Measurements from ENCODE around the gene BLVRA. TPM values are rescaled to one million over a fixed set of nuclear protein-coding genes. Genes with fewer than 3 reads are reported as not detected.

Gene BLVRA
- total RNA-seq, 3 donors from 2014 or later, result 56.9 to 80.6 (median 62.9) TPM

DNA sequence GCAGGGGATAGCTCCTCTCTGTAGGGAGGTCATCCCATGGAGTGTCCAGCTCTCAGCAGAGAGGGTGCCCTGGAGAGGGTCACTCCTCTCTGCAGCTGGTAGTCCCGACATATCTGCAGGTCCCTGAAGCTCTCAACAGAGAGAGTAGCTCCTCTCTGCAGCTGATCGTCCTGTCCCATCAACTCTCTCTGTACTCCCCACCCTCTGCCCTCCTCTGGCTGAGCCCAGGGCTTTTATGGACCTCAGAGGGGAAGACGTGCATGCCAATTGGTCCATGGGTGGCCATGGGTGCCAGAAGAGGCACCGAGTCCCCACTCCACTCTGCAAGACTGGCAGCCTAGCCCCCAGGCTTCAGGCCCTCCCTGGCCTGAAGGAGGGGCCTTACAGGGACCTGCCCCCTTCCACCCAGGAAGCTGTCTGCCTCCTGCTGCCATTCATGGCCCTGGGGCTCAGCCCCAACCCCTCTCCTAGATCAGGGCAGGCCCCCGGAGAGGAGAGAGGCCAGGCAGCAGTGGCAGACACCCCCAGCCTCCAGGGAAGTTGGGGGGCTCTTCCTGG lies 9.0 kb upstream of the BLVRA start:
- H3K27me3 ChIP-seq, result no peaks in the 10 kb centered on the region
- H3K27ac ChIP-seq, result no peak overlapping the region
- intact Hi-C loops (cut with DNase I; ENCODE audit: low total_unique reads), result no loop called here
- no peak for DNase-seq (ENCODE audit: low spot score in 2 of 2)
- H3K36me3 ChIP-seq, result no peaks in the 10 kb centered on the region
- H3K4me1 ChIP-seq, result no peaks in the 10 kb centered on the region
- TF ChIP-seq POLR2A (IDR thresholded peaks at IDR 0.05) (no peak), POLR2AphosphoS5 (IDR thresholded peaks at IDR 0.05) (no peak)
- TF ChIP-seq, protein P1, sequence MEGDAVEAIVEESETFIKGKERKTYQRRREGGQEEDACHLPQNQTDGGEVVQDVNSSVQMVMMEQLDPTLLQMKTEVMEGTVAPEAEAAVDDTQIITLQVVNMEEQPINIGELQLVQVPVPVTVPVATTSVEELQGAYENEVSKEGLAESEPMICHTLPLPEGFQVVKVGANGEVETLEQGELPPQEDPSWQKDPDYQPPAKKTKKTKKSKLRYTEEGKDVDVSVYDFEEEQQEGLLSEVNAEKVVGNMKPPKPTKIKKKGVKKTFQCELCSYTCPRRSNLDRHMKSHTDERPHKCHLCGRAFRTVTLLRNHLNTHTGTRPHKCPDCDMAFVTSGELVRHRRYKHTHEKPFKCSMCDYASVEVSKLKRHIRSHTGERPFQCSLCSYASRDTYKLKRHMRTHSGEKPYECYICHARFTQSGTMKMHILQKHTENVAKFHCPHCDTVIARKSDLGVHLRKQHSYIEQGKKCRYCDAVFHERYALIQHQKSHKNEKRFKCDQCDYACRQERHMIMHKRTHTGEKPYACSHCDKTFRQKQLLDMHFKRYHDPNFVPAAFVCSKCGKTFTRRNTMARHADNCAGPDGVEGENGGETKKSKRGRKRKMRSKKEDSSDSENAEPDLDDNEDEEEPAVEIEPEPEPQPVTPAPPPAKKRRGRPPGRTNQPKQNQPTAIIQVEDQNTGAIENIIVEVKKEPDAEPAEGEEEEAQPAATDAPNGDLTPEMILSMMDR (IDR thresholded peaks at IDR 0.05), result no peak
- H3K4me3 ChIP-seq, result no peak overlapping the region
- H3K9me3 ChIP-seq, result no peaks in the 10 kb centered on the region

DNA sequence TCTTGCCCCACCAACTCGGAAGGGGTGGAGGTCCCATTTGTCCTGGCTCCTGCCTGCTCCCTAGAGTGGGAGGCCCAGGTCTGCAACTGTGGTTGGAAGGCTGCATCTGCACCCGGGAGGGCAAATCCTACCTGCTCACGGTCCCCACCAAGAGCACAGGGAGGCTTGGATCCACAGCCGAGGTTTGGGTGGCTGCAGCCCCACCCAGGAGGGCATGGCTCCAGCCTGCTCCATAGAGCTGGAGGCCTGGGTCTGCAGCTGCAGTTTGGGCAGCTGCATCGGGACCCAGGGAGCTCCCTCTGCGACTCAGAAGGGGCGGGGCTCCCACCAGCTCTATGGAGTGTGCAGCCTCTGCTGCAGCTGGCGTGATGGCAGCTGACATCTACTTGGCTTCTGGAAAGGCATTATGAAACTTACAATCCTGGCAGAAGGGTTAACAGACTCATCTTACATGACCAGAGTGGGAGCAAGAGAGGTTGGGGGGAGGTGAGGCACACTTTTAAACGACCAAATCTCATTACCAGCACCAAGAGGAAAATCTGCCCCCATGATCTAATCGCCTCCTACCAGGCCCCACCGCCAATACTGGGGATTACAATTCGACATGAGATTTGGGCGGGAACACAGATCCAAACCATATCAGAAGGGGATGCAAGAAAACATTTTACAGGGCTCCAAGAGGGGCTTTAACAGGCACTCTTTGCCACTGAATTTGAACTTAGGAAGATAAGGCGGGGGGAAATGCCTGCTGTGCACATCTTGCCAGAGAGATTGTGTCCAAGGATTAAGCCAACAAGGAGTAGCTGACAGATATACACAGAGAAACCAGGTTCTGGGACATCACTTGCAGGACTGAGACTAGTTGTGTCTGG lies 8.2 kb upstream of the BLVRA start:
- intact Hi-C loops (cut with DNase I; ENCODE audit: low total_unique reads), result no loop called here
- no peak overlapping the region for H3K27ac ChIP-seq
- H3K36me3 ChIP-seq, result no peaks in the 10 kb centered on the region
- TF ChIP-seq, protein P1 (IDR thresholded peaks at IDR 0.05), result no peak
- TF ChIP-seq POLR2A (IDR thresholded peaks at IDR 0.05), result no peak
- no peak for TF ChIP-seq POLR2AphosphoS5 (IDR thresholded peaks at IDR 0.05)
- H3K9me3 ChIP-seq, result no peaks in the 10 kb centered on the region
- H3K4me3 ChIP-seq, result no peak overlapping the region
- DNase-seq (ENCODE audit: low spot score in 2 of 2), result no peak
- no peaks in the 10 kb centered on the region for H3K4me1 ChIP-seq
- H3K27me3 ChIP-seq, result no peaks in the 10 kb centered on the region

DNA sequence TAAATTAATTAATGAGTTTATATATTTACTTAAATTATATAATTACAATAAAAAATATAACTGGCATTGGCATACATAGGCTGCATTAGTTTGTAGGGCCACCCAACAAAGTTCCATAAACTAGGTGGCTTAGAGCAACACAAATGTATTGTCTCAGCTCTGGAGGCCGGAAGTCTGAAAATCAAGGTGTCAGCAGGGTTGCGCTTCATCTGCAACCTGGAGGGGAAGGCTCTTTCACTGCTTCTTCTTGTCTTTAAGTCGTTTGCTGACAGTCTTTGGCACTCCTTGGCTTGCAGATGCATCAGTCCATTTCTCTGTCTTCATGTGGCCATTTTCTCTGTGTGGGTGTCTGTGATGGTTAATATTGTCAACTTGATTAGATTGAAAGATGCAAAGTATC lies 6.1 kb upstream of the BLVRA start:
- intact Hi-C loops (cut with DNase I; ENCODE audit: low total_unique reads), result no loop called here
- Histone ChIP-seq H3K4me3 (no peak overlapping the region), H3K9me3 (no peaks in the 10 kb centered on the region), H3K27ac (no peak overlapping the region), H3K36me3 (no peaks in the 10 kb centered on the region), H3K27me3 (no peaks in the 10 kb centered on the region), H3K4me1 (no peaks in the 10 kb centered on the region)
- TF ChIP-seq POLR2AphosphoS5 (IDR thresholded peaks at IDR 0.05) (no peak), POLR2A (IDR thresholded peaks at IDR 0.05) (no peak)
- TF ChIP-seq, protein P1 (IDR thresholded peaks at IDR 0.05), result no peak
- no peak for DNase-seq (ENCODE audit: low spot score in 2 of 2)

DNA sequence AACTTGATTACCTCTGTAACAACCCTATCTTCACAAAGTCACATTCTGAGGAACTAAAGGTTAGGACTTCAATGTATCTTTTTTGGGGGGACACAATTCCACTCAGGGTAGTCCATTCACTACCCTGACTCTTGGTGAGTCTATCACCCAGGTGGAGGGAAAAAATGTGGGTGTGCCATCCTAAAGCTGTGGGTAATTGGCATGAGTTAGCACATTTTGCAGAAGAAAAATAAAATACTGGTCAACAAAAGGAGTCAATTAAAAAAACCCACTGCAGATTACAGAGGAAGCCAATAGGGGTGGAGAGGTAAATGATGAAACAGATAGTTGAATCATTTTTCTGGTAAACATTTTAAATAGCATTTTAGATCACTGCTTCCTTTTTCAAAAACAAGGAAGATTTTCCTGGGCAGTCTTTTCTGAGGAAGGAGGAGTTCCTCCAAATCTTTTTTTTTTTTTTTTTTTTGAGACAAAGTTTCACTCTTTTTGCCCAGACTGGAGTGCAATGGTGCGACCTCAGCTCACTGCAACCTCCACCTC lies 5.1 kb upstream of the BLVRA start:
- H3K36me3 ChIP-seq, result no peaks in the 10 kb centered on the region
- no peak overlapping the region for H3K4me3 ChIP-seq
- H3K4me1 ChIP-seq, result no peaks in the 10 kb centered on the region
- H3K27ac ChIP-seq, result no peak overlapping the region
- H3K27me3 ChIP-seq, result no peaks in the 10 kb centered on the region
- no peak for DNase-seq (ENCODE audit: low spot score in 2 of 2)
- intact Hi-C loops (cut with DNase I; ENCODE audit: low total_unique reads), result no loop called here
- TF ChIP-seq POLR2AphosphoS5 (IDR thresholded peaks at IDR 0.05) (no peak), POLR2A (IDR thresholded peaks at IDR 0.05) (no peak)
- TF ChIP-seq, protein P1 (IDR thresholded peaks at IDR 0.05), result no peak
- H3K9me3 ChIP-seq, result no peaks in the 10 kb centered on the region

DNA sequence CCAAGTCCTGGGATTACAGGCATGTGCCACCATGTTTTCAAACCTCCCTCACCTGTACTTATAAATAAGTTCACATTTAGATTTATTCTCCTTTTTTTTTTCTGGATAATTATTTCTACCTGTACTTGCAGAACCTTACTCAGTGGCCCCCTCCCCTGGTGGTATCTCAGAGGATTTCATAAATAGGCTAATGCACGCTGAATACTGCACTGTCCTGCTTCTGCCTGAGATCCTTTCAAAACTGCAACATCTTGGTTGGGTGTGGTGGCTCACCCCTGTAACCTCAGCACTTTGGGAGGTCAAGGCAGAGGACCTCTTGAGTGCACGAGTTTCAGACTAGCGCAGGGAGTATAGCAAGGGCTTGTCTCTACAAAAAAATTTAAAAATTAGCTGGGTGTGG lies 4.6 kb upstream of the BLVRA start:
- Histone ChIP-seq H3K9me3 (no peaks in the 10 kb centered on the region), H3K4me1 (no peaks in the 10 kb centered on the region)
- no peak for DNase-seq (ENCODE audit: low spot score in 2 of 2)

More for the DNA sequence above, 4.6 kb upstream of the BLVRA start:
- H3K4me3 ChIP-seq, result no peak overlapping the region
- TF ChIP-seq POLR2A (IDR thresholded peaks at IDR 0.05), result no peak
- TF ChIP-seq POLR2AphosphoS5 (IDR thresholded peaks at IDR 0.05), result no peak
- TF ChIP-seq, protein P1 (IDR thresholded peaks at IDR 0.05), result no peak
- H3K27me3 ChIP-seq, result no peaks in the 10 kb centered on the region
- no peaks in the 10 kb centered on the region for H3K36me3 ChIP-seq
- H3K27ac ChIP-seq, result no peak overlapping the region
- intact Hi-C loops (cut with DNase I; ENCODE audit: low total_unique reads), result no loop called here
